ENCODE measurements around the gene ADCY5.

ADCY5 gene

DNA sequence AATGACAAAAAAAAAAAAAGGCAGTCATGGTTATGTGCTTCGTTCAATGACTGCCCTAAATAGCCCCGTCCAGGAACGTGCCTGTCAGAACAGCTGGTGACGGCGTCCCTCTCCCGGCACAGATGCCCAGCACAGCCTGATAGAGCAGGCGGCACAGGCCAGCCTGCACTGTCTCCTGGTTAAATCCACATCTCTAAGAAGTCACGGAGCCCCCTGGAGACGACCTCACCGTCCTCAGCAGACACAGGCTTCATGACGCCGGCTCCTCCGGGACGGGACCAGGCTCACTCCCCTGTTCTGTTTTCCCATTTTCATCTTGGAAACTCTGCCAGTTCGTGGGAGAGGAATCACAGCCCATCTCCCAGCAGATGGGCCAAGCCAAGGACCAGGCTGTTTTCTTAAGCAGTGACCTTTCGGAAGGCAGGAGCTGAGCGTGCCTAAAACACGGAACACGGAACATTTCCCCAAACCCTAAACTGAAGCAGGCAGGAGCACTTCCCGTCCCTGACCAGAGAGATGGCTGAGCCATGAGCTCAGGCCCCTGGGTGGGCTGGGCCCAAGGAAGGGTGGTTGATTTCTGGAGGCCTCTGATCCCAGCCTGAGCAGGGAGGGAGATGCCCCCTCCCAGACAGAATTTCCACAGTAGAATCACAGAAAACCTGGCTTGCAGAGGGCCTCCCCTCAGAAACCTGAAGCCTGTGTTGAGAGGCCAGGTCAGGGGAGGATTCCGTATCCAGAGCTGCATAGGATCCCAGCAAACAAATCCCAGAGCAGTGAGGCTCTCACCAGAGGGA, 35.9 kb downstream of the ADCY5 start:
- no peaks in the 10 kb centered on the region for H3K4me1 ChIP-seq (ENCODE audit: insufficient read depth, low read length, severe bottlenecking)

GRCh38 chr3:123412076-123412475, 36.8 kb downstream of the ADCY5 start:
- no peak for TF ChIP-seq CTCF (IDR thresholded peaks at IDR 0.05; ENCODE audit: low read length)
- TF ChIP-seq EZH2 (IDR thresholded peaks at IDR 0.05; ENCODE audit: borderline replicate concordance, low read length) = no peak
- Histone ChIP-seq H3K9me3 (ENCODE audit: low read length) (no peaks in the 10 kb centered on the region), H2AFZ (ENCODE audit: low read length) (no peak overlapping the region), H3K4me3 (ENCODE audit: low read depth, low read length, poor library complexity, severe bottlenecking) (no peak overlapping the region), H4K20me1 (ENCODE audit: insufficient read depth, low read length) (no peaks in the 10 kb centered on the region), H3K36me3 (ENCODE audit: insufficient read depth, low read length) (no peaks in the 10 kb centered on the region), H3K9ac (ENCODE audit: low read length) (no peak overlapping the region), H3K4me1 (ENCODE audit: insufficient read depth, low read length, severe bottlenecking) (no peaks in the 10 kb centered on the region), H3K27me3 (ENCODE audit: insufficient read depth, low read length) (peaks cover 10% of the 10 kb centered on the region; the same call in 1 of the 2 replicates), H3K79me2 (ENCODE audit: insufficient read depth, low read length) (no peaks in the 10 kb centered on the region), H3F3A (ENCODE audit: insufficient read depth, low read length) (no peaks in the 10 kb centered on the region), H3K9me2 (ENCODE audit: low read depth, low read length) (no peaks in the 10 kb centered on the region), H3K27ac (ENCODE audit: low read depth, low read length, poor library complexity, severe bottlenecking) (no peak overlapping the region), H3K4me2 (ENCODE audit: low read length) (no peak overlapping the region)

More for the DNA sequence above, 35.9 kb downstream of the ADCY5 start:
- H3K9me3 ChIP-seq (ENCODE audit: low read length) = no peaks in the 10 kb centered on the region
- H3K27me3 ChIP-seq (ENCODE audit: insufficient read depth, low read length) = peaks cover 10% of the 10 kb centered on the region; the same call in 1 of the 2 replicates
- no peak overlapping the region for H2AFZ ChIP-seq (ENCODE audit: low read length)
- H3K9ac ChIP-seq (ENCODE audit: low read length) = no peak overlapping the region
- TF ChIP-seq EZH2 (IDR thresholded peaks at IDR 0.05; ENCODE audit: borderline replicate concordance, low read length) (no peak), CTCF (IDR thresholded peaks at IDR 0.05; ENCODE audit: low read length) (no peak)
- no peaks in the 10 kb centered on the region for H3K36me3 ChIP-seq (ENCODE audit: insufficient read depth, low read length)
- no peaks in the 10 kb centered on the region for H3F3A ChIP-seq (ENCODE audit: insufficient read depth, low read length)
- H3K79me2 ChIP-seq (ENCODE audit: insufficient read depth, low read length) = no peaks in the 10 kb centered on the region
- H3K27ac ChIP-seq (ENCODE audit: low read depth, low read length, poor library complexity, severe bottlenecking) = no peak overlapping the region
- no peaks in the 10 kb centered on the region for H3K9me2 ChIP-seq (ENCODE audit: low read depth, low read length)
- H4K20me1 ChIP-seq (ENCODE audit: insufficient read depth, low read length) = no peaks in the 10 kb centered on the region
- H3K4me3 ChIP-seq (ENCODE audit: low read depth, low read length, poor library complexity, severe bottlenecking) = no peak overlapping the region
- no peak overlapping the region for H3K4me2 ChIP-seq (ENCODE audit: low read length)

DNA sequence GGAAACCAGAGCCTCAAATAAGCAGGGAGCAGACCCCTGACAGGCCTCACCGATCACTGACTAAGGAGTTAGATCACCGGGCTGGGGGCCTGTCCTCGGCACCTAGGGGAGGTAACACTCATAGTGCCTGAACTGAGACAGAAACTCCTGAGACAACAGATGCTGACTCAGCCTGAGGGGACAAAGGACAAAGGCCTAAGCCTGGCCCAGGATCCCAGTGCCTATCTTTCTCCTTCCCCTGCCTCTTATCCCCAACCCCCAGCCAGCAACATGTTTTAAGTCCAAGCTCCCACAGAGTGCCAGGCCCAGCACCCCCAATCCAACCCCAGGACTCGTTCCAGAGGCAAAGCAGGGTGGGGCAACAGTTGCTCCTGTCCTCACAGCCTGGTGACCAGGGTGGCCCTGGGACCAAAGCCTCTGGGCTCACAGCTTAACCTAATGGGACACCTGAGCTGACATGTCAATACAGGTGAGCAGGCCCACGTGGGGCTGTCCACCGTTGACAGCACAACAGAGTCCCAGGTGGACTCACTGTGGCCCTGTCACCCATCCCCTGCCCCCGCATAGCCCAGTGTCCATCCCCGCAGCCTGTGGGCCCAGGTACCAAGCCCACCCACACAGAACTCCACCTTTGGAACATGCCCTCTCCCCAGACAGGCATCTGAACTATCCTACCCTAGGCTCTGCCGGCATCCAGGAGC, 37.4 kb downstream of the ADCY5 start:
- H3K9me2 ChIP-seq (ENCODE audit: low read depth, low read length) = no peaks in the 10 kb centered on the region
- H3K79me2 ChIP-seq (ENCODE audit: insufficient read depth, low read length) = no peaks in the 10 kb centered on the region
- H3K27me3 ChIP-seq (ENCODE audit: insufficient read depth, low read length) = peaks cover 10% of the 10 kb centered on the region; the same call in 1 of the 2 replicates
- no peaks in the 10 kb centered on the region for H3K9me3 ChIP-seq (ENCODE audit: low read length)
- H3K9ac ChIP-seq (ENCODE audit: low read length) = no peak overlapping the region
- no peak overlapping the region for H3K4me3 ChIP-seq (ENCODE audit: low read depth, low read length, poor library complexity, severe bottlenecking)
- no peak overlapping the region for H3K27ac ChIP-seq (ENCODE audit: low read depth, low read length, poor library complexity, severe bottlenecking)
- H3K4me1 ChIP-seq (ENCODE audit: insufficient read depth, low read length, severe bottlenecking) = no peaks in the 10 kb centered on the region
- H2AFZ ChIP-seq (ENCODE audit: low read length) = no peak overlapping the region
- no peak overlapping the region for H3K4me2 ChIP-seq (ENCODE audit: low read length)
- H3K36me3 ChIP-seq (ENCODE audit: insufficient read depth, low read length) = no peaks in the 10 kb centered on the region
- no peak for TF ChIP-seq EZH2 (IDR thresholded peaks at IDR 0.05; ENCODE audit: borderline replicate concordance, low read length)
- no peak for TF ChIP-seq CTCF (IDR thresholded peaks at IDR 0.05; ENCODE audit: low read length)
- no peaks in the 10 kb centered on the region for H3F3A ChIP-seq (ENCODE audit: insufficient read depth, low read length)
- H4K20me1 ChIP-seq (ENCODE audit: insufficient read depth, low read length) = no peaks in the 10 kb centered on the region

Measured in OCI-LY1 (cell line).